ENCODE results near the gene PHETA1. TPM values are rescaled to one million over a fixed set of nuclear protein-coding genes. Genes with fewer than 3 reads are reported as not detected.

Gene PHETA1
- total and polyA plus RNA-seq, 5 donors from 2014 or later: 0.34 to 2.4 (median 1.1) TPM

DNA sequence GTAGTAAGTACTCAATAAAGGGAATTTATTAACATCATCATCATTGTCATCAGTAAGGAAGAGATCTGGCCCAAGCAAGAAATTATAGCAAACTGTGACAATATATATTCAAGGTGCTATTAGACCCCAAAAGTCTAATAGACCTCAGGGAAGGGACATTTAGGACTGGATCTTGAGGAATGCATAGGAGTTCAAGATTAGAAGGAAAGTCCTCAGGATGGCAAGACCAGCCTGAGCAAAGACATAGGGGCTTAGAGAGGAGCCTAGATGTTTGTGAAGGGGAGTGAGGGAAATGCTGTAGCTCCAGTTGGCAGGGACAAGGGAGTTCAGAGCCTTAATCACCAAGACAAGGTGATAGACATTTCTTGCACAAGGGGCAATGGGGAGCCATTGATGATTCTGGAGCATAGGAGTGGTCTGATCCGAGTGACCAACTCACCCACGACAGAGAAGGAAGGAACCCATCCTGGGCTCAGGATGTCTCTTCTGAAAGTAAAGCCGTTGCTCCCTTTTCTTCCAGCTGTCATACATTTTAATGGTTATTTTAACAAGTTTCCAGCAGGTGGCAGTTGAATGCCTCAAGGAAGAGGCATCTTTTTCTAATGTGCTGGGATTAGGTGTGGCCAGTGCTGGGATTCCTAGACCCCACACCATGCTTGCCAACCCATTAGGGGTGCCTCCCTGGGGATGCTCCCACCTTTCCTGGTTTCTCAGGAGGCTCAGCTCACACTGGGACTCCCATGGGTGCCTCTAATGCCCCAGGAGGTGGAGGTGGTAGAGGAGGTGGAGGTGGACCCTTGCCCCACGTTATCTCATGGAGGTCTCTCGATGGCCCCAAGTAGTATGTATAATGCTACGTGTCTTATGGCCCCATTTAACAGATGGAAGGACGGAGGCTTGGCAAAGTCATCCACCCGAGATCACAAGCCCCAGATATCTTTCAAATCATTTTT, 37.8 kb downstream of the PHETA1 start:
- Mint-ChIP-seq H3K4me3 (no peak overlapping the region), H3K9me3 (peaks cover 0 to 4% (median 0%) of the 10 kb centered on the region in 7 donors), H3K27me3 (peaks cover 11% of the 10 kb centered on the region), H3K27ac (peak overlapping the region in 1 of 3 donors; percentile 3), H3K4me1 (peaks cover 0 to 4% (median 0%) of the 10 kb centered on the region in 4 donors), H3K36me3 (no peaks in the 10 kb centered on the region)
- no peaks in the 10 kb centered on the region for H3K4me1 ChIP-seq (ENCODE audit: control insufficient read depth, insufficient read depth, low read length, poor library complexity, severe bottlenecking)
- DNase-seq: peak in 1 of 3 donors; percentile 34
- no peaks in the 10 kb centered on the region for H3K36me3 ChIP-seq (ENCODE audit: control insufficient read depth, insufficient read depth, low read length)
- H3K27ac ChIP-seq (ENCODE audit: insufficient read depth, low read length, poor library complexity, severe bottlenecking): no peak overlapping the region
- no peaks in the 10 kb centered on the region for H3K27me3 ChIP-seq (ENCODE audit: control insufficient read depth, insufficient read depth, low read length)
- H3K9me3 ChIP-seq (ENCODE audit: control insufficient read depth in 2 of 2, low read length in 2 of 2): no peaks in the 10 kb centered on the region
- no peak for ATAC-seq (ENCODE audit: low read depth in 2 of 2)
- no peak overlapping the region for H3K4me3 ChIP-seq (ENCODE audit: low read depth, low read length)

DNA sequence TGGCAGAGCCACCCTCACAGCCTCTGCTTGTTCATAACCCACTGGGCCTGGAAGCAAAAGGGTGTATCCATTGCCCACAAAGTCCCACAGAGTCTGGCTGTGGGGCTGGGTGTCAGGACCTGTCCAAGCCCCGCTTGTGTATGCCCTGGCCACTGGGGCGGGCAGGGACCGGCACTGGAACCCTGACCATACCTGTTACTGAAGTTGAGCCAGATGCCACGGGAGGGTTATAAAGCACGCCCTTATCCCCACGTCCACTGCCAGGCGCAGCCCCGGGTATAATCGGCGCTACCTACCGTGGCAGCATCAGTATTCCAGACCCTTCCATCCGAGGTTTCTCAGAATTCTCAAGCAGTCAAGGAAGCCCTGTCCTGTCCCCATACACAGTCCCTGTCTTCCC, 40.8 kb downstream of the PHETA1 start:
- peaks cover 11% of the 10 kb centered on the region for H3K27me3 Mint-ChIP-seq
- H3K9me3 Mint-ChIP-seq: peaks cover 0 to 4% (median 0%) of the 10 kb centered on the region in 7 donors
- Histone ChIP-seq H3K4me3 (ENCODE audit: low read depth, low read length) (no peak overlapping the region), H3K36me3 (ENCODE audit: control insufficient read depth, insufficient read depth, low read length) (no peaks in the 10 kb centered on the region), H3K4me1 (ENCODE audit: control insufficient read depth, insufficient read depth, low read length, poor library complexity, severe bottlenecking) (no peaks in the 10 kb centered on the region), H3K27me3 (ENCODE audit: control insufficient read depth, insufficient read depth, low read length) (no peaks in the 10 kb centered on the region), H3K9me3 (ENCODE audit: control insufficient read depth in 2 of 2, low read length in 2 of 2) (no peaks in the 10 kb centered on the region), H3K27ac (ENCODE audit: insufficient read depth, low read length, poor library complexity, severe bottlenecking) (no peak overlapping the region)
- no peak overlapping the region for H3K27ac Mint-ChIP-seq
- no peak overlapping the region for H3K4me3 Mint-ChIP-seq
- peaks cover 0 to 4% (median 0%) of the 10 kb centered on the region in 4 donors for H3K4me1 Mint-ChIP-seq
- no peak for ATAC-seq (ENCODE audit: low read depth in 2 of 2)
- no peaks in the 10 kb centered on the region for H3K36me3 Mint-ChIP-seq
- no peak for DNase-seq

DNA sequence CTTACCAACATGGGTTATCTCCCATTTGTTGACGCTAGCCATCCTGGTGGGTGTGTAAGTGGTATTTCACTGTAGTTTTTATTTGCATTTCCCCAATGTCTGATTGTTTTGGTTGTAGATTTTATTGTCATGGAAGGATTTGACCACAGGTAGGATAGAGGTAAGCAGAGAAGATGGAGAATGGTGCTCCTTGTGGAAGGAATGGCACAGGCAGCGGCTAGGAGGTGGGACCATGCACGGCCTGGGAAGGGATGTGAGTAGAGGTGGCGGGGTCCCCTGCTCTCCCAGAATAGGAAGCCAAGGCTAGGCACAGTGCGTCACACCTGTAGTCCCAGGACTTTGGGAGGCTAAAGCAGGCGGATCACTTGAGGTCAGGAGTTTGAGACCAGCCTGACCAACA, 41.4 kb downstream of the PHETA1 start:
- Histone ChIP-seq H3K27ac (ENCODE audit: insufficient read depth, low read length, poor library complexity, severe bottlenecking) (no peak overlapping the region), H3K27me3 (ENCODE audit: control insufficient read depth, insufficient read depth, low read length) (no peaks in the 10 kb centered on the region), H3K36me3 (ENCODE audit: control insufficient read depth, insufficient read depth, low read length) (no peaks in the 10 kb centered on the region), H3K4me1 (ENCODE audit: control insufficient read depth, insufficient read depth, low read length, poor library complexity, severe bottlenecking) (no peaks in the 10 kb centered on the region), H3K9me3 (ENCODE audit: control insufficient read depth in 2 of 2, low read length in 2 of 2) (no peaks in the 10 kb centered on the region), H3K4me3 (ENCODE audit: low read depth, low read length) (no peak overlapping the region)
- Mint-ChIP-seq H3K4me1 (peaks cover 0 to 4% (median 0%) of the 10 kb centered on the region in 4 donors), H3K9me3 (peaks cover 0 to 4% (median 0%) of the 10 kb centered on the region in 7 donors), H3K27ac (no peak overlapping the region), H3K36me3 (no peaks in the 10 kb centered on the region), H3K27me3 (peaks cover 10% of the 10 kb centered on the region), H3K4me3 (no peak overlapping the region)
- ATAC-seq (ENCODE audit: low read depth in 2 of 2) (no peak), DNase-seq (no peak)

DNA sequence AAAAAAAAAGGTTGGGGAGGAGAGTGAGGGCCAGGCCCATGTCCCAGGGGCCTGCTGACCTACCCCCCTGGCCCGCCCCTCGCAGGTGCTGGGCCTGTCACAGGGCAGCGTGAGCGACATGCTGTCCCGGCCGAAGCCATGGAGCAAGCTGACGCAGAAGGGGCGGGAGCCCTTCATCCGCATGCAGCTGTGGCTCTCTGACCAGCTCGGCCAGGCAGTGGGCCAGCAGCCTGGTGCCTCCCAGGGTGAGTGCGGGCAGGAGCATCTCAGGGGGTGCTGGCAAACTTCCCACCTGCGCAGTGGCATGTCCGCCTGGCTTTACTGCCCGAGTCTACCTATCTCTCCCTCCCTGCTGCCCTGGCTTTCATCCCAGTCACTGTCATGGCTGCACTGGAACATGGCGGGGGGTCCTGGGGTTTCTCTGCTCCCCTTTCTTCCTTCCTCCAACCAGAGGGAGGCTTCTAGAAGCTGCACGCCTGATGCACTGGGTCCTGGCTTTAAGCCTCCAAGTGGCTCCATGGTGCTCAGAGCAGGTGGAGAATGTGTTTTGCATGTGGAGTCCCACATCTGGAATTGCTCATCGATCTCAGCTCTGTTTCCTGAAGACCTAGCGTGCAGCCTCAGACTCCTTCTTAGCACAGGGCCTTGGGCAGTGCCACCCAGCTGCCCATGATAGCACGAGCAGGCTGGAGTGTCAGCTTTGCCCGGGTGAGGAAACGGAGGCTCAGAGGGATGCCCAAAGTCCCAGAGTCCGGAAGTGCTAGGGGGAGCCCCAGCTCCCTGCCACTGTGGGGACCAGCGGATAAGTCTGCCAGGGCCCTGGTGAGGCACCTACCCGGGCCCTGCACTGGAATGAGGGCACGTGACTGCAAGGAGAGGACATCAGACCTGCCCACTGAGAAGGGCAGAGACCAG, 46.3 kb downstream of the PHETA1 start:
- ATAC-seq (ENCODE audit: low read depth in 2 of 2) (no peak), DNase-seq (no peak)
- peaks cover 0 to 4% (median 0%) of the 10 kb centered on the region in 7 donors for H3K9me3 Mint-ChIP-seq
- no peak overlapping the region for H3K4me3 ChIP-seq (ENCODE audit: low read depth, low read length)
- H3K4me1 ChIP-seq (ENCODE audit: control insufficient read depth, insufficient read depth, low read length, poor library complexity, severe bottlenecking): no peaks in the 10 kb centered on the region
- H3K9me3 ChIP-seq (ENCODE audit: control insufficient read depth in 2 of 2, low read length in 2 of 2): no peaks in the 10 kb centered on the region
- no peak overlapping the region for H3K4me3 Mint-ChIP-seq
- peaks cover 2% of the 10 kb centered on the region for H3K27me3 Mint-ChIP-seq
- no peaks in the 10 kb centered on the region for H3K36me3 ChIP-seq (ENCODE audit: control insufficient read depth, insufficient read depth, low read length)
- H3K36me3 Mint-ChIP-seq: no peaks in the 10 kb centered on the region
- no peak overlapping the region for H3K27ac Mint-ChIP-seq
- peaks cover 0 to 6% (median under 1%) of the 10 kb centered on the region in 4 donors for H3K4me1 Mint-ChIP-seq
- H3K27me3 ChIP-seq (ENCODE audit: control insufficient read depth, insufficient read depth, low read length): no peaks in the 10 kb centered on the region
- H3K27ac ChIP-seq (ENCODE audit: insufficient read depth, low read length, poor library complexity, severe bottlenecking): no peak overlapping the region

DNA sequence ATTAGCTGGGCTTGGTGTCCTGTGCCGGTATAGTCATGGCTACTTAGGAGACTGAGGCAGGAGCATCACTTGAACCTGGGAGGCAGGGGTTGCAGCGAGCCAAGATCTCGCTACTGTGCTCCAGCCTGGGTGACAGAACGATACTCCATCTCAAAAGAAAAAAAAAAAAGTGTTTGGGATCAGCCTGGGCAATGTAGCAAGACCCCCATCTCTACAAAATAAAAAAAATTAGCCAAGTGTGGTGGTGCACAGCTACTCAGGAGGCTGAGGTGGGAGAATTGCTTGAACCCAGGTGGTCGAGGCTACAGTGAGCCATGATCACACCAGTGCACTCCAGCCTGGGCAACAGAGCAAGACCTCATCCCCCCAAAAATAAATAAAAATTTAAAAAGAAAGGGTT, 47.6 kb downstream of the PHETA1 start:
- H3K36me3 ChIP-seq (ENCODE audit: control insufficient read depth, insufficient read depth, low read length): no peaks in the 10 kb centered on the region
- ATAC-seq (ENCODE audit: low read depth in 2 of 2): no peak
- H3K4me1 ChIP-seq (ENCODE audit: control insufficient read depth, insufficient read depth, low read length, poor library complexity, severe bottlenecking): no peaks in the 10 kb centered on the region
- Mint-ChIP-seq H3K4me3 (no peak overlapping the region), H3K36me3 (no peaks in the 10 kb centered on the region), H3K4me1 (peaks cover 0 to 6% (median 0%) of the 10 kb centered on the region in 4 donors), H3K27ac (peak overlapping the region in 1 of 3 donors; percentile 52), H3K9me3 (no peaks in the 10 kb centered on the region), H3K27me3 (peaks cover 6% of the 10 kb centered on the region)
- H3K27me3 ChIP-seq (ENCODE audit: control insufficient read depth, insufficient read depth, low read length): no peaks in the 10 kb centered on the region
- H3K4me3 ChIP-seq (ENCODE audit: low read depth, low read length): no peak overlapping the region
- DNase-seq: no peak
- no peaks in the 10 kb centered on the region for H3K9me3 ChIP-seq (ENCODE audit: control insufficient read depth in 2 of 2, low read length in 2 of 2)
- H3K27ac ChIP-seq (ENCODE audit: insufficient read depth, low read length, poor library complexity, severe bottlenecking): no peak overlapping the region

DNA sequence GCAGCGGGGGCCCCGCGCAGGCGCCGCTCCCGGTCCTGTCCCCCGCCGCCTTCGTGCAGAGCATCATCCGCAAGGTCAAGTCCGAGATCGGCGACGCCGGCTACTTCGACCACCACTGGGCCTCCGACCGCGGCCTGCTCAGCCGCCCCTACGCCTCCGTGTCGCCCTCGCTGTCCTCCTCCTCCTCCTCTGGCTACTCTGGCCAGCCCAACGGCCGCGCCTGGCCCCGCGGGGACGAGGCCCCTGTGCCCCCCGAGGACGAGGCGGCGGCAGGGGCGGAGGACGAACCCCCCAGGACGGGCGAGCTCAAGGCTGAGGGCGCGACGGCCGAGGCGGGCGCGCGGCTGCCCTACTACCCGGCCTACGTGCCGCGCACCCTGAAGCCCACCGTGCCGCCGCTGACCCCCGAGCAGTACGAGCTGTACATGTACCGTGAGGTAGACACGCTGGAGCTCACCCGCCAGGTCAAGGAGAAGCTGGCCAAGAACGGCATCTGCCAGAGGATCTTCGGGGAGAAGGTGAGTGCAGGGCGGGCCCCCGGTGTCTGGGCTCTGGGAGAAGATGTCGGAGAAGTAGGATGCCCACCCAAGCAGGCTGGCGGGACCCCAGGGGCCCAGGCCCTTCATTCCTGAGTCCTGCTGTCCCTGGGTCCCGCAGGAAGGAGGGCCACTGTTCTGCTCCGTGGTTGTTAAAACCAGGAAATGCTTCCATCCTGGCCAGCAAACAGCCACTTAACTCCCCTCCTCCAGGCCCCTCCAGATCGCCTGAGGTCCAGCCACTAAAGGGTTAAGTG, 48.4 kb downstream of the PHETA1 start:
- Mint-ChIP-seq H3K27me3 (peaks cover 9% of the 10 kb centered on the region), H3K36me3 (no peaks in the 10 kb centered on the region), H3K4me1 (peaks cover 0 to 6% (median 0%) of the 10 kb centered on the region in 4 donors), H3K4me3 (no peak overlapping the region), H3K9me3 (no peaks in the 10 kb centered on the region), H3K27ac (no peak overlapping the region)
- Histone ChIP-seq H3K4me3 (ENCODE audit: low read depth, low read length) (no peak overlapping the region), H3K27me3 (ENCODE audit: control insufficient read depth, insufficient read depth, low read length) (no peaks in the 10 kb centered on the region), H3K27ac (ENCODE audit: insufficient read depth, low read length, poor library complexity, severe bottlenecking) (no peak overlapping the region), H3K9me3 (ENCODE audit: control insufficient read depth in 2 of 2, low read length in 2 of 2) (no peaks in the 10 kb centered on the region), H3K36me3 (ENCODE audit: control insufficient read depth, insufficient read depth, low read length) (no peaks in the 10 kb centered on the region), H3K4me1 (ENCODE audit: control insufficient read depth, insufficient read depth, low read length, poor library complexity, severe bottlenecking) (no peaks in the 10 kb centered on the region)
- ATAC-seq (ENCODE audit: low read depth in 2 of 2): no peak
- DNase-seq: no peak

DNA sequence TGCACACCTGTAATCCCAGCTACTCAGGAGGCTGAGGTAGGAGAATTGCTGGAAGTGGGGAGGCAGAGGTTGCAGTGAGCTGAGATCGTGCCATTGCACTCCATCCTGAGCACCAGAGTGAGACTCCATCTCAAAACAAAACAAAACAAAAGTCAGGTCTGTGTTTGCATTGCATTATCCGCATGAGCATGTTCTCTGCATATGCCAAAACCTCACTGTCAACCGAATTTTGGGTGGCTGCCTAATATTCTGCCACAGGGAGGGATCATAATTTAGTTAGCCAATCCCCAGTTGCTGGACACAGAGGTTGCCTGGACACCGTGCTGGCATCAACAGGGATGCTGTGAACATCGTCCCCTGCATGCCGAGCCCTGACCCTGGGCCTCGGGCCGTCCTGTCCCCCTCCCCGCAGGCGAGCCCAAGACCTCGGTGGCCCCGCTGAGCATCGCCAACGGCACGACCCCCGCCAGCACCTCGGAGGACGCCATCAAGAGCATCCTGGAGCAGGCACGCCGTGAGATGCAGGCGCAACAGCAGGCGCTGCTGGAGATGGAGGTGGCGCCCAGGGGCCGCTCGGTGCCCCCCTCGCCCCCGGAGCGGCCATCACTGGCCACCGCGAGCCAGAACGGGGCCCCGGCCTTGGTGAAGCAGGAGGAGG, 49.2 kb downstream of the PHETA1 start:
- ATAC-seq (ENCODE audit: low read depth in 2 of 2) (no peak), DNase-seq (no peak)
- H3K4me3 Mint-ChIP-seq: no peak overlapping the region
- H3K36me3 Mint-ChIP-seq: no peaks in the 10 kb centered on the region
- Histone ChIP-seq H3K4me1 (ENCODE audit: control insufficient read depth, insufficient read depth, low read length, poor library complexity, severe bottlenecking) (no peaks in the 10 kb centered on the region), H3K27me3 (ENCODE audit: control insufficient read depth, insufficient read depth, low read length) (no peaks in the 10 kb centered on the region), H3K4me3 (ENCODE audit: low read depth, low read length) (no peak overlapping the region), H3K36me3 (ENCODE audit: control insufficient read depth, insufficient read depth, low read length) (no peaks in the 10 kb centered on the region), H3K9me3 (ENCODE audit: control insufficient read depth in 2 of 2, low read length in 2 of 2) (no peaks in the 10 kb centered on the region), H3K27ac (ENCODE audit: insufficient read depth, low read length, poor library complexity, severe bottlenecking) (no peak overlapping the region)
- no peak overlapping the region for H3K27ac Mint-ChIP-seq
- H3K4me1 Mint-ChIP-seq: peaks cover 0 to 6% (median 0%) of the 10 kb centered on the region in 4 donors
- H3K9me3 Mint-ChIP-seq: no peaks in the 10 kb centered on the region
- H3K27me3 Mint-ChIP-seq: peaks cover 9% of the 10 kb centered on the region

Measured in CD4-positive, CD25-positive, alpha-beta regulatory T cell (primary cell).